Measurements from ENCODE around the gene DNAH5. TPM values are rescaled to one million over a fixed set of nuclear protein-coding genes. Genes with fewer than 3 reads are reported as not detected.
"Not testable (repeated sequence)": the region's sequence is repeated elsewhere in the genome, so short reads cannot be mapped to it uniquely, and the experiment has no call there.

DNAH5 gene
- total RNA-seq, 3 donors from 2014 or later (not counting 1 experiment from before 2014, with no cell fraction given): not detected

GRCh38 chr5:13804336-13804735, 140.2 kb downstream of the DNAH5 start:
- no peak for TF ChIP-seq CTCF (IDR thresholded peaks at IDR 0.05)
- no peak overlapping the region for H3K4me3 ChIP-seq (ENCODE audit: low read length)
- WGBS (ENCODE audit: insufficient coverage): 88% methylated on average over 5 of the region's 5 CpGs
- no peaks in the 10 kb centered on the region for H3K9me3 ChIP-seq (ENCODE audit: control insufficient read depth, insufficient read depth, low read length)
- Mint-ChIP-seq H3K27me3 (ENCODE audit: low read depth in 2 of 2) (no peaks in the 10 kb centered on the region), H3K36me3 (peaks cover 8% of the 10 kb centered on the region), H3K27ac (no peak overlapping the region), H3K9me3 (peaks cover 4 to 12% of the 10 kb centered on the region in 2 donors), H3K4me3 (no peak overlapping the region), H3K4me1 (no peaks in the 10 kb centered on the region)
- intact Hi-C loops (cut with micrococcal nuclease): no loop called here
- DNase-seq (no peak), ATAC-seq (no peak)
- H3K27ac ChIP-seq (ENCODE audit: low read length): no peak overlapping the region
- no peaks in the 10 kb centered on the region for H3K27me3 ChIP-seq (ENCODE audit: control insufficient read depth, insufficient read depth, low read length)
- no peaks in the 10 kb centered on the region for H3K36me3 ChIP-seq (ENCODE audit: control insufficient read depth, insufficient read depth, low read length)
- H3K4me1 ChIP-seq (ENCODE audit: control insufficient read depth, insufficient read depth, low read length): no peaks in the 10 kb centered on the region

GRCh38 chr5:13798569-13798968, 145.9 kb downstream of the DNAH5 start:
- intact Hi-C loops (cut with micrococcal nuclease); H3K27ac Mint-ChIP-seq; H3K27me3 ChIP-seq (ENCODE audit: control insufficient read depth, insufficient read depth, low read length); H3K4me1 ChIP-seq (ENCODE audit: control insufficient read depth, insufficient read depth, low read length); H3K9me3 ChIP-seq (ENCODE audit: control insufficient read depth, insufficient read depth, low read length); H3K4me3 Mint-ChIP-seq; ATAC-seq; H3K27me3 Mint-ChIP-seq (ENCODE audit: low read depth in 2 of 2); H3K27ac ChIP-seq (ENCODE audit: low read length); H3K4me3 ChIP-seq (ENCODE audit: low read length); H3K4me1 Mint-ChIP-seq; H3K36me3 Mint-ChIP-seq; H3K36me3 ChIP-seq (ENCODE audit: control insufficient read depth, insufficient read depth, low read length); DNase-seq: not testable (repeated sequence)
- peaks cover 16 to 17% of the 10 kb centered on the region in 2 donors for H3K9me3 Mint-ChIP-seq
- WGBS (ENCODE audit: insufficient coverage): 100% methylated on average over 2 of the region's 2 CpGs

GRCh38 chr5:13785781-13786415, 158.6 kb downstream of the DNAH5 start:
- Histone ChIP-seq H3K4me1 (ENCODE audit: control insufficient read depth, insufficient read depth, low read length) (no peaks in the 10 kb centered on the region), H3K27me3 (ENCODE audit: control insufficient read depth, insufficient read depth, low read length) (no peaks in the 10 kb centered on the region), H3K36me3 (ENCODE audit: control insufficient read depth, insufficient read depth, low read length) (no peaks in the 10 kb centered on the region), H3K4me3 (ENCODE audit: low read length) (no peak overlapping the region), H3K9me3 (ENCODE audit: control insufficient read depth, insufficient read depth, low read length) (peaks cover 2% of the 10 kb centered on the region), H3K27ac (ENCODE audit: low read length) (no peak overlapping the region)
- Mint-ChIP-seq H3K27me3 (ENCODE audit: low read depth in 2 of 2) (no peaks in the 10 kb centered on the region), H3K4me3 (no peak overlapping the region), H3K9me3 (peaks cover 12 to 21% of the 10 kb centered on the region in 2 donors), H3K27ac (no peak overlapping the region), H3K4me1 (no peaks in the 10 kb centered on the region), H3K36me3 (no peaks in the 10 kb centered on the region)
- intact Hi-C loops (cut with micrococcal nuclease): no loop called here
- no peak for TF ChIP-seq CTCF (IDR thresholded peaks at IDR 0.05)
- ATAC-seq (no peak), DNase-seq (no peak)
- WGBS (ENCODE audit: insufficient coverage): 92% methylated on average over 6 of the region's 6 CpGs

- intact Hi-C loops (cut with micrococcal nuclease): no loop called here
- H3K4me3 Mint-ChIP-seq: no peak overlapping the region
- H3K4me1 Mint-ChIP-seq: no peaks in the 10 kb centered on the region
- Histone ChIP-seq H3K27me3 (ENCODE audit: control insufficient read depth, insufficient read depth, low read length) (no peaks in the 10 kb centered on the region), H3K36me3 (ENCODE audit: control insufficient read depth, insufficient read depth, low read length) (no peaks in the 10 kb centered on the region), H3K27ac (ENCODE audit: low read length) (no peak overlapping the region), H3K4me1 (ENCODE audit: control insufficient read depth, insufficient read depth, low read length) (no peaks in the 10 kb centered on the region), H3K4me3 (ENCODE audit: low read length) (no peak overlapping the region), H3K9me3 (ENCODE audit: control insufficient read depth, insufficient read depth, low read length) (peaks cover 2% of the 10 kb centered on the region)
- WGBS (ENCODE audit: insufficient coverage): 83% methylated on average over 10 of the region's 10 CpGs
- H3K36me3 Mint-ChIP-seq: no peaks in the 10 kb centered on the region
- no peak overlapping the region for H3K27ac Mint-ChIP-seq
- H3K9me3 Mint-ChIP-seq: peaks cover 17 to 18% of the 10 kb centered on the region in 2 donors
- H3K27me3 Mint-ChIP-seq (ENCODE audit: low read depth in 2 of 2): no peaks in the 10 kb centered on the region
- ATAC-seq: no peak
- no peak for DNase-seq
- TF ChIP-seq CTCF (IDR thresholded peaks at IDR 0.05): no peak
These were observed 160.8 kb downstream of the DNAH5 start for GRCh38 chr5:13783726-13784125.

All from natural killer cell (primary cell).